ENCODE results near the gene COG4. TPM values are rescaled to one million over a fixed set of nuclear protein-coding genes. Genes with fewer than 3 reads are reported as not detected.

The COG4 gene
- polyA plus RNA-seq, 1 donor: 74.7 TPM

GRCh38 chr16:70434484-70435260 is 88.7 kb downstream of the COG4 start:
- DNase-seq: no peak

DNA sequence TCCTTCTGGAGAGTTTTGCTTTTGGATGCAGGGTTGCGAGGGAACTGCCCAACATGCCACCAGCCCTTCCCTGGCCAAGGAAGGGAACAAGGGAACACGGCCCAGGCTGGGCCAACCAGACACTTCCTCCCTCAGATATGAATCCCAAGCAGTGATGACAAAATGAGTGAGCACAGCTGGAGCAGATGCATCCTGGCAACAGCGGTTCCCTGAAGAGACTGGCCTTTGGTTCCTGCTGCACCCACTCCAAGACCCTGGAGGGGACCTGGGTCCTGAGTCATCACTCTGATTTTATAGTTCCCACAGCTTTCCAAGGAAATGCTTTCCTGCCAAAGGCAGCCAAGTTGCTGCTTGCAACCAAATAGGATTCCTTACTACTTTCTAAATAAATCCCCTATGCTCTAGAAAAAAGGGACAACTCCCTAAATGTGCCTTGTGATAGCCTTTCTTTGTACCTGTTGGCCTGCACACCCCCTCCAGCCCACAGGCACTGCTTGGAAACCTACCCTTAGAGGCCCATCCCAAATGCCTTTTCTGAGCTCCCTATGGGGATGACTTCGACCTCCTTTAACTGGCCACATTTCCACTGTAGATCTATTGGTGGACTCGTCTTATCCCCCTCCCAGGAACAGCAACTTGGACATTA is 89.8 kb downstream of the COG4 start:
- DNase-seq: no peak

DNA sequence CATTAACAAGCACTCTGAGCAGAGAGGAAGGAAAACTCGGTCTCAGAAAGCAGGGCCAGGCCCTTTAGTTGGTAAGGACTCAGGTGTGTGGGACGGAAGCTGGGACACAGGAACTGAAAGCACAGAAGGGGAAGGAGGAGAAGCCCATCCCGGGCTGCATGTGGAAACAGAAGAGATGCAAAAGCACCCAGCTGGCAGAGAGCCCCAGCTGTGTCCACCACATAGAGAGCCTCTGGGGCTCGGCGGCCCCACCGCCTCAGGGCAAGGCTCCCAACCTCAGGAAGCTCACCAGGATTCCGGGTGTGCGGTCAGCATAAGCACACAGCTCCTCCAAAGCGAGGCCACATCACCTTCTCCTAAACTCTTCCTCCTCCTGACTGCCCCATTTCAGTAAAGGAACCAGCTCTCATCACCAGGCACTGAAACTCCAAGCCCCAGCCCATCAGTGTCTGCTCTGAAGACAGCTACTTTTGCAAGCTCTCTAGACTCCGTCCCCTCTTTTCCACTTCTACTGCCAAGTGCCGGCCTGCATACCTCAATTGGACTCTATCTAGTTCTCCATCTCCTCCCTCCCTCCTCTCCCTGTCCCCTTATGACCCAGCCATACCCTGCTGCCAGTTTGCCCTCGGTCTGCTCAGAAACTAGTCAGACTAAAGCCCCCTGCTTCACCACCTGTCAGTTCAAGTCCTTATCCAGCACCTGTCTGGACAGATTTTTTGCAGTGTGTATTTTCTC is 90.5 kb downstream of the COG4 start:
- no peak for DNase-seq

DNA sequence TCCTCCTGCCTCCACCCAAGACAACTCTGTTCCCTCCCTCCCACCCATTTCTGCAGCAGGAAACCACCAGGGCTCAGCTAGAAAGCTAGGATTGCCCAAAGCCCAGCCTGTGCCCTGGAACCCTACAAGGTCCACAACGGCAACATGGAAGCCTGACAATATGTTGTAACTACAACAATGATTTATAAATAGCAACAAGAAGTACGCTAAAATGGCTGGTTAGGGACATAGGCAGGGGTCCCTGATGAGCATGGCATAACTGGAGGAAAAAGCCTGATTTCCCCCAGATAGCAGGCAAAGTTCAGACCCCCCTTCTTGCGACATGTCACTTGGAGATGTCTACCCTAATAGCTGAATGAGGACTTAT is 91.0 kb downstream of the COG4 start:
- no peak for DNase-seq

DNA sequence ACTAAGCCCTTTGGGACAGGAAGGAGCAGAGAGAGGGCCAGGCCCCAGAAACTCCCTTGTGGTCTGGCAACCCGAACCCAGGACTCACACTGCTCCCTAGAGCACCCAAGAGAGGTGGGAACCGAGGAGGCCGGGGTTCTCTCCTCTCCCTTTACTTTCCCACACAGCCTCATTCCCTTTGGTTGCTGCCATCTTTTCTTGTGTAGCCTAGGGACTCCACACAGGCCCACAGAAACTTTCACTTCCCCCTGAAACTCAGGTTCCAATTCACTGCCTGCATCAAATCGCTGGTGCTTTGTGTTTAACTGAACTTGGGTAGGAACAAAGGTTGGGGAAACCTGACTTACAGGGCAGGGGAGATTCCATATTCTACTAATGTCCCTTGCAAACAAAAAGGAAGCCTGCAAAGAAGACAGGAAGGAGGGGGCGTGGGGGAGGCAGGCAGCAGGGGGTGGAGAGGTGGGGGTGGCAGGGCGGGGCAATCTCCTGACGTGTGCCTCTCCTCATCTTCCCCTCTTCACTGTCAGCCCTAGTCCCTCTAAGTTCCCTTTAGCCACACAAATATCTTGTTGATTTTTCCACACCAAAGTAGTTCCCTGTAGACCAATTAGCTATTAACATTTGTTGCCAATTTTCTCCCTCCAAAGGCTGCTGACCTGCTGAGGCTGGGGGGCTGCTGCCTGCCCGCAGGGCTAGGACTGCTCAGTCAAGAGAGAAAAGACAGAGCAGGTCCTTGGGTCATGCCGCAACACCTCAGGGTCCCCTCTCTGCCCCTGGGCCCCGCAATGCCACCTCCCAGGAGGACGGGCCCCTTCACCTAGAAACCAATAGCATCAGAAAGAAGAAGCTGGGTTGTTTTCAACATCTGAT is 92.5 kb downstream of the COG4 start:
- DNase-seq: no peak

Other genes starting within 250 kb of the COG4 start
- 85.6 TPM for gene AARS1, start 234.0 kb downstream of the COG4 start, polyA plus RNA-seq (ENCODE audit: insufficient read length)
- 38.8 TPM for gene DDX19B, start 224.4 kb downstream of the COG4 start, polyA plus RNA-seq (ENCODE audit: insufficient read length)
- gene DDX19A, start 176.7 kb downstream of the COG4 start, polyA plus RNA-seq (ENCODE audit: insufficient read length): 52.7 TPM
- gene ST3GAL2, start 84.5 kb downstream of the COG4 start, polyA plus RNA-seq (ENCODE audit: insufficient read length): 22.7 TPM
- 17.8 TPM for gene FCSK, start 69.0 kb downstream of the COG4 start, polyA plus RNA-seq (ENCODE audit: insufficient read length)
- 416 TPM for gene SF3B3, start 262 bp upstream of the COG4 start, polyA plus RNA-seq (ENCODE audit: insufficient read length)
- gene IL34, start 123.0 kb upstream of the COG4 start, polyA plus RNA-seq (ENCODE audit: insufficient read length): 0.62 TPM
- gene MTSS2, start 162.5 kb upstream of the COG4 start, polyA plus RNA-seq (ENCODE audit: insufficient read length): 41.6 TPM

All from left kidney (tissue), 2 donors.